ENCODE measurements around the gene MIAT.

DNA sequence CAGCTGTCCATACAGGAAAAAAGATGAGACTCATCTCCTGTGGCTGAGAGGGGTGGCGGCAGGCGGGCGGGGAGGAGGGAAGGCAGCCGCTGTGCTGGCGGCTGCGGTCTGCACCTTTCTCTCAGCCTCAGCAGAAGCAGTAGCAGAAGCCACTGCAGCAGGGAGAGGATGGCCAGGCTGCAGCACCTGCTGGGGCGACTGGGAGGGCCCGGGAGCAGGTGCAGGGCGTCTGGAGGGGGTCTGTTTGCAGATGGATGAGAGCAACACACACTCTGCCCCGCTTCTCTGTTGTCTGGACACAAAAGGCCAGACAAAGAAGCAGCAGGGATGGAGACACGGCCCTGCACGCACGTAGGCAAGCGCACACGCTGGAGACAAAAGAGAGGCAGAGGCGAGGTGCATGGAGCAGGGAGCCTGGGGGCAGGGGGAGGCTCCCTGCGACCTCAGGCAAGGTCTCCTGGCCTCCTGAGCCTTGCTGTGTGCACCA is 9.3 kb upstream of the MIAT start:
- TF ChIP-seq, protein P1, sequence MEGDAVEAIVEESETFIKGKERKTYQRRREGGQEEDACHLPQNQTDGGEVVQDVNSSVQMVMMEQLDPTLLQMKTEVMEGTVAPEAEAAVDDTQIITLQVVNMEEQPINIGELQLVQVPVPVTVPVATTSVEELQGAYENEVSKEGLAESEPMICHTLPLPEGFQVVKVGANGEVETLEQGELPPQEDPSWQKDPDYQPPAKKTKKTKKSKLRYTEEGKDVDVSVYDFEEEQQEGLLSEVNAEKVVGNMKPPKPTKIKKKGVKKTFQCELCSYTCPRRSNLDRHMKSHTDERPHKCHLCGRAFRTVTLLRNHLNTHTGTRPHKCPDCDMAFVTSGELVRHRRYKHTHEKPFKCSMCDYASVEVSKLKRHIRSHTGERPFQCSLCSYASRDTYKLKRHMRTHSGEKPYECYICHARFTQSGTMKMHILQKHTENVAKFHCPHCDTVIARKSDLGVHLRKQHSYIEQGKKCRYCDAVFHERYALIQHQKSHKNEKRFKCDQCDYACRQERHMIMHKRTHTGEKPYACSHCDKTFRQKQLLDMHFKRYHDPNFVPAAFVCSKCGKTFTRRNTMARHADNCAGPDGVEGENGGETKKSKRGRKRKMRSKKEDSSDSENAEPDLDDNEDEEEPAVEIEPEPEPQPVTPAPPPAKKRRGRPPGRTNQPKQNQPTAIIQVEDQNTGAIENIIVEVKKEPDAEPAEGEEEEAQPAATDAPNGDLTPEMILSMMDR (IDR thresholded peaks at IDR 0.05): no peak
- TF ChIP-seq POLR2A (IDR thresholded peaks at IDR 0.05): no peak
- no peak for TF ChIP-seq EP300 (IDR thresholded peaks at IDR 0.05)
- no peak for TF ChIP-seq POLR2AphosphoS5 (IDR thresholded peaks at IDR 0.05)
